ENCODE data around the gene LRP8.

LRP8 gene

GRCh38 chr1:53258216-53258615 is 69.7 kb downstream of the LRP8 start:
- no peak for DNase-seq (ENCODE audit: low spot score)

GRCh38 chr1:53257454-53258081 is 70.3 kb downstream of the LRP8 start:
- no peak for DNase-seq (ENCODE audit: low spot score)

- DNase-seq (ENCODE audit: low spot score): no peak
Observed at GRCh38 chr1:53256511-53257453, 71.1 kb downstream of the LRP8 start.

GRCh38 chr1:53255031-53255430 is 72.8 kb downstream of the LRP8 start:
- no peak for DNase-seq (ENCODE audit: low spot score)

- no peak for DNase-seq (ENCODE audit: low spot score)
Observed at GRCh38 chr1:53254011-53254640, 73.7 kb downstream of the LRP8 start.

- no peak for DNase-seq (ENCODE audit: low spot score)
Observed at GRCh38 chr1:53250325-53250724, 77.5 kb downstream of the LRP8 start.

- no peak for DNase-seq (ENCODE audit: low spot score)
Observed at GRCh38 chr1:53249706-53250105, 78.2 kb downstream of the LRP8 start.

GRCh38 chr1:53246261-53247134 is 81.4 kb downstream of the LRP8 start:
- no peak for DNase-seq (ENCODE audit: low spot score)

GRCh38 chr1:53244141-53244540 is 83.7 kb downstream of the LRP8 start:
- DNase-seq (ENCODE audit: low spot score): no peak

GRCh38 chr1:53242381-53242780 is 85.5 kb downstream of the LRP8 start:
- no peak for DNase-seq (ENCODE audit: low spot score)

- DNase-seq (ENCODE audit: low spot score): no peak
Observed at GRCh38 chr1:53241828-53242227, 86.0 kb downstream of the LRP8 start.

GRCh38 chr1:53238197-53239155 is 89.4 kb downstream of the LRP8 start, which contains the start of gene MAGOH:
MAGOH (minus strand) TSS chr1:53238518; CDS start chr1:53238448, 70 bp downstream.
- DNase-seq (ENCODE audit: low spot score): peak; percentile 96

- no peak for DNase-seq (ENCODE audit: low spot score)
Observed at GRCh38 chr1:53237638-53238037, 90.2 kb downstream of the LRP8 start.

GRCh38 chr1:53220962-53221286 is 106.9 kb downstream of the LRP8 start:
- no peak for DNase-seq (ENCODE audit: low spot score)

- DNase-seq (ENCODE audit: low spot score): peak; percentile 96
Observed at GRCh38 chr1:53220171-53220961, 107.5 kb downstream of the LRP8 start, which contains the start of gene CZIB. CZIB (minus strand) TSS chr1:53220634; CDS start chr1:53220575, 59 bp downstream.

GRCh38 chr1:53219711-53220110 is 108.2 kb downstream of the LRP8 start:
- no peak for DNase-seq (ENCODE audit: low spot score)

GRCh38 chr1:53218201-53218600 is 109.7 kb downstream of the LRP8 start:
- no peak for DNase-seq (ENCODE audit: low spot score)

GRCh38 chr1:53214376-53214940 is 113.4 kb downstream of the LRP8 start:
- no peak for DNase-seq (ENCODE audit: low spot score)

- DNase-seq (ENCODE audit: low spot score): no peak
Observed at GRCh38 chr1:53210954-53211353, 116.9 kb downstream of the LRP8 start.
